ENCODE data around the gene HDAC8. TPM values are rescaled to one million over a fixed set of nuclear protein-coding genes. Genes with fewer than 3 reads are reported as not detected.

The HDAC8 gene
- total and polyA plus RNA-seq, 9 of the 15 experiments (the other 6 are each of a cell fraction or from before 2014, with no cell fraction given), result 18.9 to 53.8 (median 28.7) TPM

DNA sequence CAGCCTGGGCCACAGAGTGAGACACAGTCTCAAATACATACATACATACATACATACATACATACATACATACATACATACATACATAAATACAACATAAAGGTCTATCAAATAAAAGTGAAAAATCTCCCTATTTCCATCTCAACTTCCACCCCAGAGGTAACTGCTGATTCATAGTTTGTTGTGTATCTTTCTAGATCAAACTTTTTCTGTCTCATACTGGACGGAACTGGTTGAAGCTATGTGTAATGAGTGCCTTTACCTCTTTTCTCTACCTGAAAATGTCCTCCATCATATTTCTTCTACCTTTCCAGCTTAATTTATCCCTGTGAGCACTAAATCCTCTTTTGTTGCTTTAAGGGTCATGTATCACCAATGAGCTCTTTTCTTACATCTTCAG is 102.5 kb downstream of the HDAC8 start (continued):
- TF ChIP-seq, protein P1, sequence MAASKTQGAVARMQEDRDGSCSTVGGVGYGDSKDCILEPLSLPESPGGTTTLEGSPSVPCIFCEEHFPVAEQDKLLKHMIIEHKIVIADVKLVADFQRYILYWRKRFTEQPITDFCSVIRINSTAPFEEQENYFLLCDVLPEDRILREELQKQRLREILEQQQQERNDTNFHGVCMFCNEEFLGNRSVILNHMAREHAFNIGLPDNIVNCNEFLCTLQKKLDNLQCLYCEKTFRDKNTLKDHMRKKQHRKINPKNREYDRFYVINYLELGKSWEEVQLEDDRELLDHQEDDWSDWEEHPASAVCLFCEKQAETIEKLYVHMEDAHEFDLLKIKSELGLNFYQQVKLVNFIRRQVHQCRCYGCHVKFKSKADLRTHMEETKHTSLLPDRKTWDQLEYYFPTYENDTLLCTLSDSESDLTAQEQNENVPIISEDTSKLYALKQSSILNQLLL (CRISPR knock-in tag; IDR thresholded peaks at IDR 0.05; ENCODE audit: borderline replicate concordance), result no peak
- peak; percentile 65 for TF ChIP-seq C11orf30 (IDR thresholded peaks at IDR 0.05; ENCODE audit: low read depth)
- no peak for TF ChIP-seq NR4A1 (CRISPR knock-in tag; IDR thresholded peaks at IDR 0.05)
- TF ChIP-seq NR4A1 (tag; IDR thresholded peaks at IDR 0.05), result no peak
- TF ChIP-seq, protein P2, sequence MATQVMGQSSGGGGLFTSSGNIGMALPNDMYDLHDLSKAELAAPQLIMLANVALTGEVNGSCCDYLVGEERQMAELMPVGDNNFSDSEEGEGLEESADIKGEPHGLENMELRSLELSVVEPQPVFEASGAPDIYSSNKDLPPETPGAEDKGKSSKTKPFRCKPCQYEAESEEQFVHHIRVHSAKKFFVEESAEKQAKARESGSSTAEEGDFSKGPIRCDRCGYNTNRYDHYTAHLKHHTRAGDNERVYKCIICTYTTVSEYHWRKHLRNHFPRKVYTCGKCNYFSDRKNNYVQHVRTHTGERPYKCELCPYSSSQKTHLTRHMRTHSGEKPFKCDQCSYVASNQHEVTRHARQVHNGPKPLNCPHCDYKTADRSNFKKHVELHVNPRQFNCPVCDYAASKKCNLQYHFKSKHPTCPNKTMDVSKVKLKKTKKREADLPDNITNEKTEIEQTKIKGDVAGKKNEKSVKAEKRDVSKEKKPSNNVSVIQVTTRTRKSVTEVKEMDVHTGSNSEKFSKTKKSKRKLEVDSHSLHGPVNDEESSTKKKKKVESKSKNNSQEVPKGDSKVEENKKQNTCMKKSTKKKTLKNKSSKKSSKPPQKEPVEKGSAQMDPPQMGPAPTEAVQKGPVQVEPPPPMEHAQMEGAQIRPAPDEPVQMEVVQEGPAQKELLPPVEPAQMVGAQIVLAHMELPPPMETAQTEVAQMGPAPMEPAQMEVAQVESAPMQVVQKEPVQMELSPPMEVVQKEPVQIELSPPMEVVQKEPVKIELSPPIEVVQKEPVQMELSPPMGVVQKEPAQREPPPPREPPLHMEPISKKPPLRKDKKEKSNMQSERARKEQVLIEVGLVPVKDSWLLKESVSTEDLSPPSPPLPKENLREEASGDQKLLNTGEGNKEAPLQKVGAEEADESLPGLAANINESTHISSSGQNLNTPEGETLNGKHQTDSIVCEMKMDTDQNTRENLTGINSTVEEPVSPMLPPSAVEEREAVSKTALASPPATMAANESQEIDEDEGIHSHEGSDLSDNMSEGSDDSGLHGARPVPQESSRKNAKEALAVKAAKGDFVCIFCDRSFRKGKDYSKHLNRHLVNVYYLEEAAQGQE (IDR thresholded peaks at IDR 0.05; ENCODE audit: borderline replicate concordance), result peak; percentile 77
- TF ChIP-seq, protein P2 (CRISPR knock-in tag; IDR thresholded peaks at IDR 0.05; ENCODE audit: low read depth), result no peak
- TF ChIP-seq SPI1 (IDR thresholded peaks at IDR 0.05; ENCODE audit: borderline replicate concordance, low read depth, low read length), result no peak
- TF ChIP-seq RFX5 (IDR thresholded peaks at IDR 0.05; ENCODE audit: low read depth, low read length), result no peak
- no peak for TF ChIP-seq SIRT6 (IDR thresholded peaks at IDR 0.05; ENCODE audit: low read depth, low read length)
- TF ChIP-seq, protein P3, sequence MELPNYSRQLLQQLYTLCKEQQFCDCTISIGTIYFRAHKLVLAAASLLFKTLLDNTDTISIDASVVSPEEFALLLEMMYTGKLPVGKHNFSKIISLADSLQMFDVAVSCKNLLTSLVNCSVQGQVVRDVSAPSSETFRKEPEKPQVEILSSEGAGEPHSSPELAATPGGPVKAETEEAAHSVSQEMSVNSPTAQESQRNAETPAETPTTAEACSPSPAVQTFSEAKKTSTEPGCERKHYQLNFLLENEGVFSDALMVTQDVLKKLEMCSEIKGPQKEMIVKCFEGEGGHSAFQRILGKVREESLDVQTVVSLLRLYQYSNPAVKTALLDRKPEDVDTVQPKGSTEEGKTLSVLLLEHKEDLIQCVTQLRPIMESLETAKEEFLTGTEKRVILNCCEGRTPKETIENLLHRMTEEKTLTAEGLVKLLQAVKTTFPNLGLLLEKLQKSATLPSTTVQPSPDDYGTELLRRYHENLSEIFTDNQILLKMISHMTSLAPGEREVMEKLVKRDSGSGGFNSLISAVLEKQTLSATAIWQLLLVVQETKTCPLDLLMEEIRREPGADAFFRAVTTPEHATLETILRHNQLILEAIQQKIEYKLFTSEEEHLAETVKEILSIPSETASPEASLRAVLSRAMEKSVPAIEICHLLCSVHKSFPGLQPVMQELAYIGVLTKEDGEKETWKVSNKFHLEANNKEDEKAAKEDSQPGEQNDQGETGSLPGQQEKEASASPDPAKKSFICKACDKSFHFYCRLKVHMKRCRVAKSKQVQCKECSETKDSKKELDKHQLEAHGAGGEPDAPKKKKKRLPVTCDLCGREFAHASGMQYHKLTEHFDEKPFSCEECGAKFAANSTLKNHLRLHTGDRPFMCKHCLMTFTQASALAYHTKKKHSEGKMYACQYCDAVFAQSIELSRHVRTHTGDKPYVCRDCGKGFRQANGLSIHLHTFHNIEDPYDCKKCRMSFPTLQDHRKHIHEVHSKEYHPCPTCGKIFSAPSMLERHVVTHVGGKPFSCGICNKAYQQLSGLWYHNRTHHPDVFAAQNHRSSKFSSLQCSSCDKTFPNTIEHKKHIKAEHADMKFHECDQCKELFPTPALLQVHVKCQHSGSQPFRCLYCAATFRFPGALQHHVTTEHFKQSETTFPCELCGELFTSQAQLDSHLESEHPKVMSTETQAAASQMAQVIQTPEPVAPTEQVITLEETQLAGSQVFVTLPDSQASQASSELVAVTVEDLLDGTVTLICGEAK (IDR thresholded peaks at IDR 0.05), result no peak
- TF ChIP-seq, protein P3 (CRISPR knock-in tag; IDR thresholded peaks at IDR 0.05), result no peak
